ENCODE measurements around the gene TRPT1.

The TRPT1 gene

DNA sequence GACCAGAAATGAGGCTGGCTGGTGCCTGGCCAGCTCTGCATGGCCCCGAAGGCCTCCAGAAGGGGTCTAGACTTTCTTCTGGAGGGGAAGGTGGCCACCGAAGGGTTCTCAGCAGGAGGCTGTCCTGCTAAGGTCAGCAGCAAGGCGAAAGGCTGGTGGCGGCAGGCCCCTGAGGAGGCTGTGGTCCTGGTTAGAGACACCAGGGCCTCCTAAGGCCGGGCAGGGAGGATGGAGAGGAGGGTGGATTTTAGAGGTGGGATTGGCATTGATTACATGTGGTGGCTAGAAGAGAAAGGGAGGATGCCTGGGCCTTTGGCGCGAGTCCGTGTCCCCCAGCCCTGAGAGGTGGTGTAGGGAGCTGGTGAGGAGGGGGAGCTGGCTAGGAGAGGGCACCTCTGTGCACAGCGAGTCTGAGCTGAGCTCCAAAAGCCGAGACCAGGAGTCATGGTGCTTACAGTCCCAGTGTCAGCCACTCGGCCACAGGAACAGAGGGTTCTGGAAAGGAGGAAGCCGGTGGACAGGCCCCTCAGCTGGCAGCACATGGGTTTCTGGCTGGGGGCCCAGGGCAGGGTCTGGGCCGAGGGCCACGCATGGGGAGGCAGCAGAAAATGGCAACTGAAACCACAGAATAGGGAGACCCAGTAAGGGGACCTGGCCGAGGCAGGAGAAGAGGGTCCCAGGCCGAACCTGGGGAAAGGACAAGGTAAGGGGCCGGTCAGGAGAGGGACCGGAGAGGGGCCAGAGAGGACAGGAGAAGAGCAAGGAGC lies 17.0 kb downstream of the TRPT1 start:
- DNase-seq (ENCODE audit: low read depth in 3 of 3): no peak

DNA sequence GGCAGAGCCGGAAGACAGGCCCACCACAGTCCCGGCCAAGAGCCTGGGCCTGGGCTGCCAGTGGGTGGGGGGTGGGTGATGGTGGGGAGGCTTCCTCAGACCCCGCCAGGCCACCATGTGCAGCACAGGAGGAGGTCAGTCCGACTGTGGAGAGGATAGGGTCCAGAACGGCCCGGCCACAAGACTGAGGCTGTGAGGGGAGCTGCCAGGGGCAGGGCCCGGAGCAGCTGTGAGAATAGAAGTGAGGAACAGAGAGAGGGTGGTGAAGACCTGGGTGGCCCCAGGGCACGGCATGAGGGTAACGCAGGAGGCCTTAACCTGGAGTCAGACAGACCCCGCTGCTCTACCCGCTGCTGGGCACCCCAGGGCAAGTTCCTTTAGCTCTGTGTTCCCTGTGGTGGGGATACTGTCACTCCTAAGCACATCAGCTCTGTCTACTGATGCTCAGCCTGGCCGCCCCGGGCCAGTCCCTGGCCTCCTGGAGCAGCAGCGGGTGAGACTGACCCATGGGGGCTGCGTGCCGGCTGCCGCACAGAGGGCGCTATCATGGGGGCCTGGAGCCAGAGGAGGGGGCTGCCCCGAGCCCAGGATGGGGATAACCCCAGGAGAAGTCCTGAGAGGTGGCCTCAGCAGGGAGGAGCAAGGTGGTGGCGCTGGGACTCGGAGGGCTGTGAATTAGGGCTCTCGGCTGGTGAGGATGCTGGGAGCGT lies 17.7 kb downstream of the TRPT1 start:
- DNase-seq (ENCODE audit: low read depth in 3 of 3): no peak

DNA sequence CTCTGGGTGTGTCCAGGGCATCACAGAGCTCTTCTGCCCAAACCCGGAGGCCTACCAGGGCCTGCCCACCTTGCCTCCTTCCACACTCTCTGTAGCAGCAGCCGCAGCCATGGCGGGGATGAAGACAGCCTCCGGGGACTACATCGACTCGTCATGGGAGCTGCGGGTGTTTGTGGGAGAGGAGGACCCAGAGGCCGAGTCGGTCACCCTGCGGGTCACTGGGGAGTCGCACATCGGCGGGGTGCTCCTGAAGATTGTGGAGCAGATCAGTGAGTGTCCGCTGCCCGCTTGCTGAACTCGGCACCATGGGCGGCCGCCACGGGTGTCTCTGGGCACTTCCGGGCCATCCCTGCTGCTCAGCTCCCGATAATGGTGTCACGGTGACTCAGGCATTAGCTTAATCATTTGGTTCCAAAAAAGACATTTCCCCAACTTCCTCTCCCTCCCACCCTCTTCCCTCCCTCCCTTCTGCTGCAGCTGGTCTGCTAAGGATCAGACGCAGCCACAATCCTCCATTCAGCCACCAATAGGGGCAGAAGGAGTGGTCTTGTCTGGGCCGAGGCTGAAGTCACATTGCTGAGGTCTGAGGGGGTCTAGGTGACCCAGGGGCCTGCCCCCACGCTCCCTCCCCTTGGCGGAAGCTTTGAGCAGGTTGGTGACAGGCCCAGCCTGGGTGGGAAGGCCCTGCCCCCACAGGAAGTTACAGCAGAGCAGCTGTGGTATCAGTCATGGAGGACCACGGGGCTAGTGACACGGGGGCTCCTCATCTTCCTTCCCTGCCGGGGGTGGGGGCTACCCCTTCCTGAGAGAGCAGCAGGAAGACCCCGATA lies 18.5 kb downstream of the TRPT1 start:
- DNase-seq (ENCODE audit: low read depth in 3 of 3): peak in 2 of 3 donors; percentile 77 to 79

DNA sequence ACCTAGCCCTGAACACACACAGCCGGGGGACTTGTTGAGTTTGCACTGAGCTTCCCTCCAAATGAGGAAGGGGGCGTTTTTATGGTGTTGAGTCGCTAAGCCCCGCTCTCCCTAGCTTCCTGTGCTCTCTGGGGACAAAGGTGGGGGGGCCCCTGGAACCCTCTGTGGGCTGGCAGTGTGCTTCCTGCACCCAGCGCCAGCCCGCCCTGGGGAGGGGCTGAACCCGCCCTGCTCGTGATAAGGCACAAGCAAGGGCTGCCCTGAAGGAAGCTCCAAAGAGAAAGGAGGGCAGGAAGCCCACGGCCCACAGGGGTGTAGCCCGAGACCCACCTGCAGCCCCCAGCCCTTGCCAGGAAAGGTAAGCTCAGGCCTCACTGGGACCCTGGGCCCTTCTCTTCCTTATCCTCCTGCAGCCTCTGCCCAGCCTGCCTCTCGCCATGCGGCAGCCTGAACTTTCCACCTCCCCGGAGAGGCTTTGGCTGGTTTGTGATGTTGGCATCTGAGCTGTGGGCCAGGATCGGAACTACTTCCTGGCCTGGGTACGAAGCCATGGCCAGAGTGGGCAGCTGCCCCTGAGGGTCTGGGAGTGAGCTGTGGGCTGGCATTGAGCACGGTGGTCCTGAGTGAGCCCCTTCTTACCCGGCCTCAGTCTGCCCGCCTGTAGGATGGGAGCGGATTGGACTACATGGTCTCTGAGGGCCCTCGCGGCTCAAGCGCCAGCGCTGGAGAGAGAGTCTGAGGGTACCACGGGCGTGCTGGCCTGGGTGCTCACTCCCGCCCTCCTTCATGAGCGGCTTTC lies 19.3 kb downstream of the TRPT1 start, which contains the start of gene FERMT3:
Gene FERMT3 (plus strand): TSS at position 265 of the 799 bp plus-strand sequence. CDS start 644 bp downstream, outside the sequence.
- DNase-seq (ENCODE audit: low read depth in 3 of 3): peak in 2 of 3 donors; percentile 67 to 70

DNA sequence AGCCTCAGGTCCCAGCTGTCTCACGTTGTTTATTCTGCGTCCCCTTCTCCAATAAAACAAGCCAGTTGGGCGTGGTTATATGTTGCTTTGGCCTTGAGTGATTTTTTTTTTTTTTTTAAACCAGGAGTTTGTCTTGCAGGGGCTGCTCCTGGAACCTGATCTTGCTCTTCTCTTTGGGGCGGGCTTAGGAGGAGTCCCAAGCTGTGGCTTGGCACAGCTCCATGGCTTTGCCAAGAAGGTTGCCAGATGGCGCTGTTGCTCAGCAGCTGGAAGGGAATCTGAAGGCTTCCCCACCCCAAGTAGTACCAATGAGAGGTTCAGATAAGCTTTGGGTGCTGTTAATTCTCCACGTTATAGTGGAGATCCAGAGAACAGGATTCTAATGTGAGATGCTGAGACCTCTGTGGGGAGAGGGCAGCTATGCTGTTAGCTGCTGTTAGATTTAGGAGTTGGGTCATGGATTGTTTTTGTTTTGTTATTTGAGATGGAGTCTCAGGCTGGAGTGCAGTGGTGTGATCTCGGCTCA lies 21.5 kb downstream of the TRPT1 start:
- DNase-seq (ENCODE audit: low read depth in 3 of 3): no peak

DNA sequence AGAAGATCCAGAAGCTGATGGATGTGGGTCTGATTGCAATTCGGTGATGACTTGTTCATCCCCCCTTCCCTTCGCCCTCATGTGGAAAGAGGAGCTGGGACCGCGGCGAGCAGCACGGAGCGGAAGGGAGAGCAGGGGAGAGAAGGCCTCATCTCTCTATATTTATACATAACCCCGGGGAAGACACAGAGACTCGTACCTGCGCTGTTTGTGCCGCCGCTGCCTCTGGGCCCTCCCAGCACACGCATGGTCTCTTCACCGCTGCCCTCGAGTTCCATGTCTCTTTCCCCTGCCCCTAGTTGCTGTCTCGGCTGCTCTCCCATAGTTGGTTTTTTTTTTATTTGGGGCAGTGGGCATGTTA lies 21.9 kb downstream of the TRPT1 start:
- no peak for DNase-seq (ENCODE audit: low read depth in 3 of 3)

DNA sequence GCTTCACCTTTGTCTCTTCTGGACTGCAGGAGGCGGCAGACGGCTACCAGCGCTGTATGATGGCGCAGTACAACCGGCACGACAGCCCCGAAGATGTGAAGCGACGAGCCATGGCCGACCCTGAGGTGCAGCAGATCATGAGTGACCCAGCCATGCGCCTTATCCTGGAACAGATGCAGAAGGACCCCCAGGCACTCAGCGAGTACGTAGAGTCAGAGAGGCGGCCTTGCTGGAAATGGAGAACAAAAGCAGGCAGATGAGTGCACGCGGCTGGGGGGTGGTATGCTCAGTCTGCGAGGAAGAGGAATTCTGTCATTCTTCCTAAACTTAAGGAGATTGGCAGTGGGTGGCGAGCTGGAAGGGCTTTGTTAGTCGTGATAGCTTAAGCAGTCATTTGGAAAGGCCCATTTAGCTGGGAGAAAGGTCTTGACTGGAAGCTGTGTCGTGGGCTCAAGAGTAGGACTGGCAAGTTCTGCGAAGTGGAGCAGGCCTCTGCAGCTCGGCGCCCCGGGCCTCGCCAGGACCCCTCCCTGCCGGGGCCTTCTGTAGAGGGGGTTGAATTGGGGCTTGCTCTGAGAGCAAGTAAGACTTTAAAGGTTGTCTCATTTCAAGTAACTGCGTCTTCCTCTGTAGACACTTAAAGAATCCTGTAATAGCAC lies 22.4 kb downstream of the TRPT1 start:
- DNase-seq (ENCODE audit: low read depth in 3 of 3): no peak

DNA sequence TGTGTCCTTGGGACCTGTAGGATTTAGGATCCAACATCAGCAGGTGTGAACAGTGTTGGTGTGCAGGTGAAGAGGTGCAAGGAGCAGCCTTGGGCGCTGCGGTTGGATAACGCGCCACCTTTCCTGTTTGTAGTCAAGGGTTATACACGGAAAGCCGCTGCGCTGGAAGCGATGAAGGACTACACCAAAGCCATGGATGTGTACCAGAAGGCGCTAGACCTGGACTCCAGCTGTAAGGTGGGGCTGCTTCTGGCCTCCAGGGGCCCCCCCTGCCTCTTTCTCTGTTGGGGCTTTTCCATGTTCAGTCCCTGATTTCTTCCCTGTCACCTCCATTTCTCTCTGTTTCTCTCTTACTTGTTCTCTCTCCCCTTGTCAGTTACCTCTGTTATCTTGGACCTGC lies 23.0 kb downstream of the TRPT1 start:
- DNase-seq (ENCODE audit: low read depth in 3 of 3): no peak

DNA sequence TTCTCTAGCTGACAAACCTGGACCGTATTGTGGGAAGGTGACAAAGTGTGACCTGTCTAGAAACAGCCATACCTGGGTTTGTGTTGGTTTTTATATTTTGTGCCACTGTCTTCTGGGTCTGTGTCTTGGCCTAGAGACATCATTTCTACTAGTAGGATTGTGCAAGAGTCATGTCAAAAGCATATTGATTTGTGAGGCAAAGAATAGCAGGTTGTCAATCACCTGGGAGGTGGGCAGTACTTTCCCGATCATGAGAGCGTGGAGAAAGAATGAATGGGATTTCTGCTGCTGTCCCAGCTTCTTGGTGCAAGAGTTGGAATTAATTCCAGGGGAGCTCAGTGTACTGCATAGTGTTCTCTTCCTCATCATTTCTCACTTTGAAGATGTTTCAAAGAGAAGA lies 24.4 kb downstream of the TRPT1 start:
- no peak for DNase-seq (ENCODE audit: low read depth in 3 of 3)

DNA sequence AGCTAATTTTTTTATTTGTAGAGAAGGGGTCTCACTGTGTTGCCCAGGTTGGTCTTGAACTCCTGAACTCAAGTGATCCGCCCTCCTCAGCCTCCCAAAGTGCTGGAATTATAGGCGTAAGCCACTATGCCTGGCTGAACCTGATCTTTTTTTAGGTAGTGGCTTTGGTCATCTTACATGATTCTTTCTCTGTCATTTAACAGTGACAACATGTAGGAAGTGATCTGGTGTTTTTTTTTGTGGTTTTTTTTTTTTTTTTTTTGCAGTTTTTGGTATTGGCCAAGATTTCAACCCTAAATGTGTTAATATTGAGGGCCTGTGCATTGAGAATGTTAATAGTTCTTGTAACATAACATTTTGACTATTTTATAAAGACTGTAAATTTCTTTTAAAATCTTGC lies 27.5 kb downstream of the TRPT1 start:
- no peak for DNase-seq (ENCODE audit: low read depth in 3 of 3)

DNA sequence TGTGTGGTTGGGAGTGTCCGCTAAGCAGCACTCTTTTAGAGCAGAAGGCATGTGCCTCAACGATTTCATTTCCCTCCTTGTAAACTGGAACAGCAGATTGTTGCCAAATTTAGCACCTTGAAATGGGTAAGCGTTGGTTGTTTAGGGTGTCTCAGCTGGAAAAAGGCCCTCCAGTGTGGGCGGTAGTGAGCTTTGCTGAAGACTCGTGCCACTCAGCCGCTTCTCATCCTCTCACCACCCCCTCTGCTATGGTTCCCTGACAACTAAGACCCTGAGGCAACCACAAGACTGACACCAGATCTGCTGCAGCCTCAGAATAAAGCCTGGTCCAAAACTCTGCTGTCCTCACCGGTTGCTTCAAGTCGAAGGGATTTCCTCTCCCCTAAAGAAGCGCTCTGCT lies 29.4 kb downstream of the TRPT1 start:
- DNase-seq (ENCODE audit: low read depth in 3 of 3): no peak

DNA sequence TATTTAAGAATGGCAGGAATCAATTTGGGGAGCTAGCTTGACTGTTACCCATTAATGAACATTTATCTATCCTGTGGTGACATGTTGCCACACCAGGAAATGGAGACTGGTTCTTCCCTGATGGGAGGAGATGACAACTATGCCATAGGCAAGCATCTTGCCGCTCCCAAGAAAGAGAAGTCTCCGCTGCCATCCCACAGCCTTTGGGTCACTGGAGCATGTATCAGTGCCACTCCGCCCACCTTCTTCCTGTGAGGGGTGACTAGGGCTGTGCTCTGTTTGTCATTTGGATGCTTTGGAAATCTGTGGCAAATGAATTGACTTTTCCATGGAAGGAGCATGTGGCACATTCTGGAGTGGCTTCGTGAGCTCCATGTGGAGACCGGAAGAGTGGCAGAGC lies 33.6 kb downstream of the TRPT1 start:
- DNase-seq (ENCODE audit: low read depth in 3 of 3): no peak

DNA sequence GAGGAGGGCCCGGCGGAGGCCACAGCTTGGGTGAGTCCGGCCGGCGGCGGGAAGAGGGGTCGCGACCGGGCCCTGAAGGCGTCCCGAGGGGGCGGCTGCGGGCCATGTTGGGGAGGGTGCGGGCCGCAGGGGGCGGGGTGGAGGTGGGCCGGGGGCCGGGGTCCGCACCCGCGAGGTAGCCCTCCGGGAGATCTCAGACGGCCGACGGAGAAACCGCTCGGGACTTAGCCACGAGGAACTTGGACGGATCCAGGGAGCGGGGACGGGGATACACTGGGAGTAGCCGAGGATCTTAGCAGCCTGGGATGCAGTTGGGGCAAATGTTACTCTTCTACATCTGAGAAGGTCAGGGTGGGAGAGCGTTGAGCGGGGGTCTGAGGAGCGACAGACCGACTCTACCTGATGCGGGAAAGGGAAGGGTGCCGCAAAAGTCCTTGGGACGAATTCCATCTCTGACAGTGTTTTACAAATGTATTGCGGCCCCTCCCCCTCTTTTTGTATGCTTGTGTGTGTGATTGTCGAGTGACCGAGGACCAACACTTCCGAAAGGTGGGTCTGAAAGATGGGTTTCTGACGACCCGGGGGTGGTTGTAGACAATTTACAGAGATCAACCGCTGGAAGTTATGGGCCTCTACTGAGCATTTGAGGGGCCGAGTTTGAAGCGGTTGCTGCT lies 39.4 kb downstream of the TRPT1 start:
- no peak for DNase-seq (ENCODE audit: low read depth in 3 of 3)

DNA sequence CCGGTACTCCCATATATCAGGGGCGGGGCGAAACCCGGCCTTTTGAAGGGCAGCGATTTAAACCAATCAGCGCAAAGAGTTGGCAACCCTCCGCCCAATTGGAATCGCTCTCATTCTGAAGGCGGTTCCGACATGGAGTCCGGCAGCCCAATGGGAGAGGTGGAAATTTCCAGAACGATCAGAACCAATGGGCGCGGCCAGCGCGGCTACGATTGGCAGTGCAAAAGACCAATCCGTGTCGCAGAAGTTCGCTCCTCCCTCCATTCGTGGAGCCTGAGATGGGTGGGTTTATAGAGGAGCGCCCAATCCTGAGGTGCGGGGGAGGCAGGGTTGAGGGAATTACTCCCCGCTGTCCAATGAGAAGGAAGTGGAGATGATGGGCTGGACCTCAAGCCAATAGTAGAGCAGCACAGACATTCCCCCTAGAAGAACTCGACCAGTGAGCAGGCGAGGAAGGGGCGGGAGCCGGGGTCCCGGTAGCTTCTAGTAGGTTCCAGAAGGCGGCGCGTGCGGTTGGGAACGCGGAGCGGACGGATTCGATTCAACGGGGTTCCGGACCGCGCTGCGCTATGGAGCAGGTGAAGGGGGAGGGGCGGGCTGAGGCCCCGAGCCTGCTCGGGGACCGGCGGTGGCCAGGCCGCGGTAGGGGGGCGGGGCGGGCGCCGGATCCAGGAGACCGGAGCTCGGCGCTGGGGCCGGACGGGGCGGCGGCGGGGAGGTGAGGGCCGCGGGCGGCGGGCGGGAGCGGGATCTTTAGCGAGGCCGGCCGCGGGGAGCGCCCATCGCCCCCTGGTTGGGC lies 40.1 kb downstream of the TRPT1 start, which contains the start of gene STIP1:
Gene STIP1 (plus strand): TSS at position 479 of the 799 bp plus-strand sequence. CDS start 91 bp downstream, at position 570.
- DNase-seq (ENCODE audit: low read depth in 3 of 3): peak; percentile 93 to 99 (median 97)

DNA sequence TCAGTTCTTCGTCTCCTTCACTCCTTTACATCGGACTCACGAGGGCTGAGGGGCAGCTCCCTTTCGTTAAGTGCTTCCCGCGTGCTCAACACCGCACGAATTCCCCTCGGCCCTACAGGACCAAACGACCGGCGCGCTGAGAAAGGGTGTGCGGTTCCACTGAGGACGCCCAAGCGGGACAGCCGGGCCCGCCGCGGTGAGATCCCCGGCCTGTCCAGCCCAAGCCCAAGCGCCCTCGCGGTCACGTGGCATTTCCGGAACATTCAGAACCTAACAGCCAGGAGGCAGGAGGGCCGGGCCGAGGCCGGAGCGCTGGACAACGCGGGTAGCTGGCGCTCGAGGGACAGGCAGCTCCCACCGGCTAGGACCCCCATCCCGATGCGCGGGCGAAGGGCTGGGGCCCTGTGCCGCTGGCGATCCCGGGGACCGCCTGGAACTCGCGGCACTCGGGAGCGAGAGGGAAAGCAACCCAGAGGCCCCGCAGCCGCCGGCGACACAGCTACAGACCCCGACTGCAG lies 40.8 kb downstream of the TRPT1 start:
- DNase-seq (ENCODE audit: low read depth in 3 of 3): peak in 1 of 3 donors; percentile 18

DNA sequence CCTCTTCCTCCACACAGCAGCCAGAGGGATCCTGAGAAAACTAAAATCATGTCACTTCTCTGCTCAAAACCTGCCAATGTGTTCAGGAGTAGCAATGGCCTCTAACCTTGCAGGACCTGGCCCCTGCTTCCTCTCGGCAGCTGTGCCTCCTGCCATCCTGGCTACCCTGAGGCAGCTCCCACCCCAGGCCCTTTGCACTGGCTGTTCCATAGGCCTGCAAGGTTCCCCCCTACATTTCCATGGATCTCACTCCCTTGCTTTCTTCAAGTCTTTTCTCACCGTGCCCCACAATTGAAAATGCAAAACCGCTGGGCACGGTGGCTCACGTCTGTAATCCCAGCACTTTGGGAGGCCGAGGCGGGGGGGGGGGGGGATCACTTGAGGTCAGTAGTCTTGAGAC lies 42.1 kb downstream of the TRPT1 start:
- DNase-seq (ENCODE audit: low read depth in 3 of 3): no peak

DNA sequence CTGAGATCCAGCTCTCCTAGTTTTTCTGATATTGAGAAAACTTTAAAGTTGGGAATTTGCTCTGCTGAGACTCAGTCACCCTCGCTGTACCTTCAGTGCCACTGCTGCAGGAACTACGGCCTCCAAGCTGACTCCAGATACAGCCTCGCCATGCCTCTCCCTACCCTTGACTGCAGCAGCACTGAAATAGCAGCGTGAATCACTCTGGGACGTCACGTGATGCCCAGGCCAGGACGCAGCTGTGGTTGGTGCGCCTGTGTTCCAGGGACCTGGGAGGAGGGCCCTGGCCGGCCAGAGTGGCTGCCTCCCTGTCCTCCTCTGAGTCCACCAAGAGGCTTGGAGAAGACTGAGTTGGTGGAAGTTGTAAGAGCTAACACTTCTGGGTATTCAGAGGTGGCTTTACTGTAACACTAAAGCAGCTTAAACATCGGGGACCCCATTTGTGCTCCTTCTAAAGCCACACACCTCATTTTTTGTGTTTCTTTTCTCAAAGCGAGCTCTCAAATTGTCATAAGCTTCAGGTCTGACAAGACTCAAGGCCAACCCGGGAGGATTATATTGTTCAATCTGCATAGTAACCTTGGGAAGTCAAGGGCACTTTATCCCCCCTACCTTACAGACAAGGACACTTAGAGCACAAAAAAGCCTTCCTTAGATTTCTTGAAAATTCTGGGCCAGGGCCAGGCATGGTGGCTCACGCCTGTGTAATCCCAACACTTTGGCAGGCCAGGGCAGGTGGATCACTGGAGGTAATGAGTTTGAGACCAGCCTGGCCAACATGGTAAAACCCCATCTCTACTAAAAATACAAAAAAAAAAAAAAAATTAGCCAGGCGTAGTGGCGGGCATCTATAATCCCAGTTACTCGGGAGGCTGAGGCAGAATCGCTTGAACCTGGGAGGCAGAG lies 44.2 kb downstream of the TRPT1 start:
- peak in 2 of 3 donors; percentile 18 to 37 for DNase-seq (ENCODE audit: low read depth in 3 of 3)

DNA sequence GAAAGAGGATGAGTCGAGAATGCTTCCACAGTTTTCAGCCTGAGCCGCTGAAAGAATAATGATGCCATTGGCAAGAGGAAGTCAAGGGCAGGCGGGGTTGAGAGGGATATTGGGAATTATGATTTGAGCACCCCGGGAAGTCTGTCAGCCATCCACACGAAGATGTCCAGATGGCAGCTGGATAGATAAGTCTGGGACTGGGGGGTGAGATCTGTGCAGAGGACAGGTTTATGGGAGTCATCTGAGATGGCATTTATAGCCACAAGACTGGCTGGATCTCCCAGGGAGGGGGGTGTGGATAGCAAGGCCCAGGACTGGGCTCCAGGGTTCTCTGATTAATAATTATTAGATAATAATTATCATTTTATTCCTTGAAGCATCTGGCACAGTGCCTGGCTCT lies 45.1 kb downstream of the TRPT1 start:
- DNase-seq (ENCODE audit: low read depth in 3 of 3): no peak
